ENCODE measurements around the gene GGA2.
A peak's percentile ranks its signal among the peaks of the same experiment; 100 is the strongest.
"Not testable (repeated sequence)": the region's sequence is repeated elsewhere in the genome, so short reads cannot be mapped to it uniquely, and the experiment has no call there.

Gene GGA2

DNA sequence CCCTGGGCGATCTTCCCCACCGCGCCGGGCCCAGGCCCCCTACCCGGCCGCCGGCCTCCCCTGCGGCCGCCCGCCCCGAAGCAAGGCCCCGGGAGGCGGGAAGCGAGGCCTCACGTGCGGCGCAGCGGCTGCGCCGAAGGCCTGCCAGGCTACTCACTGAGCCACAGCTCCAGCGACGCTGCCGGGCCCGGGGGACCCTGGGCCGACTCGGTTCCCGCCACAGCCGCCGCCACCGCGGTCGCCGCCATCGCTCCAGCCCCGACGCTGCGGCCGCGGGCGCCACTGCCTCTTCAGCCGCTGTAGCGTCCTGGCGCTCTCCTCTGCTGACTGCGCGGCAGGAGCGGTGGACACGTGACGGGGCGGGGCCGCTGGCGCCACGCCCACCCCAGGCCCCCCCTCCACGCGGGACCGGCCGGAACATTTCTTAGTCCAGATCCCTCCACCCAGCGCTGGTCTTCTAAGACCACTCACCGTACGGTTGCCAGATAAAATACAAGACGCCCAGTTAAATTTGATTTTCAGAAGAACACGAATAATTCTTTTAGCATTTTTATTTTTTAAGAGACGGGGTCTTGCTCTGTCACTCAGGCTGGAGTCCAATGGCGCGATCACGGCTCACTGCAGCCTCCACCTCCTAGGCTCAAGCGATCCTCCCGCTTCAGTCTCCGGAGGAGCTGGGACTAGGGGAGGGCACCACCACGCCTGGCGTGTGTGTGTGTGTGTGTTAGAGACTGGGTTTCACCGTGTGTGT, at the start of gene GGA2:
TSS of gene GGA2 (minus strand) at position 331 of the 751 bp plus-strand sequence. CDS start at position 248, 83 bp downstream.
- DNase-seq: peak; percentile 71

DNA sequence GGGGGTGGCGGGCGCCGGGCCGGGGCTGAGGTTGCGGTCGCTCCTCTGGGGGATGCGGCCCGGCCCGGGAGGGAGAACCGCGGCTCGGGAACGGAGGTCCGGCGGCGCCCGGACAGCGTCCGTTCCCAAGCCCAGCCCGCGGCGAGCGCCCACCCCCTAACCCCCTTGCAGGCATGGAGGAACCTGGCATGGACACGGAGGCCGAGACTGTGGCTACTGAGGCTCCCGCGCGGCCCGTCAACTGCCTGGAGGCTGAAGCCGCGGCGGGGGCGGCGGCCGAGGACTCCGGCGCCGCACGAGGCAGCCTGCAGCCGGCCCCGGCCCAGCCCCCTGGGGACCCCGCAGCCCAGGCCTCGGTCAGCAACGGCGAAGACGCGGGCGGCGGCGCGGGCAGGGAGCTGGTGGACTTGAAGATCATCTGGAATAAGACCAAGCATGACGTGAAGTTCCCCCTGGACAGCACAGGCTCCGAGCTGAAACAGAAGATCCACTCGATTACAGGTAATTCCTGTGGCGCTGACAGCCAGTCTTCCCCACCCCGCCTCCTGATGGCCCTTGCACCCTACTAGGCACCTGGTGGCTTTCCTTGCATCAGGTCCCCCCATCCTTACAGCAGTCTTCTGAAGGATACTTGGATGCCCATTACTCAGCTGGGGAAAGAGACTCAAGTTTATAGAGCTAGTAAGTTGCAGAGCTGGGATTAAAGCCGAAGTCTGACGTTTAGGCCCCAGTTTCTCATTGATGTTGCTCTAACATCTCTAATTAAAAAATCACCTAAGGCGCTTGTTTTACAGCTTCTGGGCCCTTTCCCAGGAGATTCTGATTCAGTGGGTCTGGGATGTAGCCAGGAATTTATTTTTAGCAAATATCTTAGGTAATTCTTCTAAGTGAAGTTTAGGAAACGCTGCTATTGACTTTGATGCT, 47.7 kb upstream of the GGA2 start:
- DNase-seq: no peak

DNA sequence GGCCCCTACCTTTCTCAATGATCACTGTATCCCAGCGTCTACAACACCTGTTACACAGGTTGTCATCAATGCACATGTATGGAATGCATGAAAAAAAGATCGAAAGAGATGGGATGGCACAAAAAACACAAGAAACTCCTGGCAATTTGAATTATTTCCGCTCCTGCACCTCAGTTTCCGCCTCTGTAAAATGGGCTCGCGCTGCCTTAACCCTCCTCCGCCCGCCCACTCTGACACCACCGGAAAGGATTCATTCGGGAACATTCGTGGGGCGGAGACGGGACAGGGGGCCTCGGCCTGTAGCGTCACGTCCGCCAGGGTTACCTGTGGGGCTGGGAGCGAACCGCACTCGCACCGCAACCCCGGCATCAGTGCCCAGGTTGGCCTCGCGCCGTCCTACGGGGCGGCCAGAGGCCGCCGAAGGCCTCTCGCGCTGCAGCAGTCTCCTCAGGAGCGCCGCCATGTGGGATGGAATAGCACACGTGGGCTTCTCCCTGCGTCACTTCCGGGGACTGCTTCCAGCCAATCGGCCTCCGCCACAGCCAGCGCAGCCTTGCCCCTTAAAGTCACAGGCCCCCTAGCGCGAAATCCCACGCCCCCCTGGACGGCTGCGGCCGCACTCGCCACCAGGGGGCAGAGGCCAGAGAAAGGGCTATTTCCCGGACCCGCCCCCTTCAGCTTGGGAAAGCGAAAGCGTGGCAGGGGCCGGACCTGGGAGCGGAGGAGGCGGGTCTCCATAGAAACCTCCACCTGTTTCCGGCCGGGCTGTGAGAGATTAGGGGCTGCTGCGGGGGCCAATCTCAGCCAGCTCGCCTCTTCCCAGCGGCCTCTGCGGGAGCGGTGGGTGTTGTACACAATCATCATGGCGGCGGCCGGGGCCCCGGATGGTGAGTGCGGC, 46.8 kb upstream of the GGA2 start, which contains the start of the genes EARS2 and UBFD1:
TSS of gene EARS2 (minus strand) at position 470 of the 898 bp plus-strand sequence. CDS start at position 463, 7 bp downstream.
TSS of gene UBFD1 (plus strand) at position 847 of the 898 bp plus-strand sequence. CDS start at position 863, 16 bp downstream.
- peak; percentile 84 for DNase-seq

DNA sequence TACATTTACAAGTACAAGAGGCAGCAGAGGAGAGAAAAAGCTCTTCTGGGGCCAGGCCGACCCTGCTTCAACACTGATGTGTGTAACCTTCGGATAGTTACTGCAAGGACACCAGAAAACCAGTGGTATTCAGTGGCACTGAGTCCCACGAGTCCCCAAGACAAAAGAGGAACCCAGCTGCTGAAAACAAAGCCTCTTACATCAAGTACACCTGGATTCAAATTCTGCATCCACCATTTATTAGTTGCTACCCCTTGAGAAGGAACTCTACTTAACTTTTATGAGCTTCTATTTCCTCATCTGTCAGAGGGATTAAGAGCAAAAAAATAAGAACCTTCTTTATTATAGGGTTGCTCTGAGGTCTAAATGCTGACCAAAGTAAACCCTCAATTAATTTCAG, 44.2 kb upstream of the GGA2 start:
- no peak for DNase-seq

DNA sequence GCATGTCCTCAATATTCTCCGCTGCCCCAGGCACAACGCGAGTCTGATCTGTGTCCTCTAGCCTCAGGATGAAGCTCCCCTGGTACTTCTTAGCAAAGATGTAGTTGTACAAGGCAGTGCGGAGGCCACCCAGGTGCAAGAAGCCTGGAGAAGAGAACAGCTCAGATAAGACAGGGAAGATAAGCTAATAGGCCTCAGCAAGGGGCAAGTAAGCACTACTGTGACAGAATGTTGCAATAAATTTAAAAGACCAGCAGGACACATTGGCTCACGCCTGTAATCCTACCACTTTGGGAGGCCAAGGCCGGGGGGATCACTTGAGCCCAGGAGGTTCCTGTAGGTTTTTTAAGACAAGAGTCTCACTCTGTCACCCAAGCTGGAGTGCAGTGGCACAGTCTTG, 41.9 kb upstream of the GGA2 start:
- DNase-seq: no peak

GRCh38 chr16:23549938-23550337, 39.6 kb upstream of the GGA2 start:
- DNase-seq: no peak

DNA sequence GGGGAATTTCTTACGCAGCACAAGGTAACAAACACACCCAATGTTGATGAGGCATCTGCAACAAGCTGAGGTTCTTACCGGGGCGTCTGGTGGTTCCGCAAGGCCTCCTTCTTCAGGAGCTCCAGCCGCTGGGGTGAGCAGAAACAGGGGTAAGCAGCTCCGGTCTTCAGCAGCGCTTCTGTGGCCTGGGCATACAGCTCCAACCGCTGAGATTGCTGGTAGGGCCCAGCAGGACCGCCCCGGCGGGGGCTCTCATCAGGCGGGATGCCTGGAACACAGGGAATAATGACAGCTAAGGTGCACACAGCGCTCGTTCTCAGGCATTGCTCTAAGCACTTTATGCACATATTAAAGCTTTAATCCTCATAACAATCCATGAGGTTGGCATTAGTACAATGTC, 34.1 kb upstream of the GGA2 start:
- DNase-seq: no peak

GRCh38 chr16:23540817-23541178, 30.5 kb upstream of the GGA2 start:
- not testable (repeated sequence) for DNase-seq

GRCh38 chr16:23539984-23540816, 29.9 kb upstream of the GGA2 start:
- no peak for DNase-seq

- no peak for DNase-seq
Measured at GRCh38 chr16:23538919-23539278, 28.6 kb upstream of the GGA2 start.

- no peak for DNase-seq
Measured at GRCh38 chr16:23537390-23537789, 27.1 kb upstream of the GGA2 start.

DNA sequence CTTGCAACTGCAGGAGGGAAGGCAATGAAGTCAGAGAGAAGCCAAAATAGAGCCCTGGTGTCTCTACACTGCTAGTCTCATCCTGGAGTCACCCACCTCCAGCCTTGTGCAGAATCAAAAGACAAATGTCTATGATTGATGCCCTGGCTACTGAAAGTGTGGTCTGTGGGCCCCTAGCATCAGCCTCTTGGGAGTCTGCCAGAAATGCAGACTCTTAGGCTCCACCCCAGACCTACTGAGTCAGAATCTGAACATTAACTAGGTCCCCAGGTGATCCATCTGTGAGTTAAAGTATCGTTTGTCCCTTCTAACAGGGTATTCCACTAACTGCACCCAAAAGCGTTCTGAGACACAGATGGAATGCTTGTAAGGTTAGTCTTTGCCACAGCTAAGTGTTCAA, 25.6 kb upstream of the GGA2 start:
- DNase-seq: no peak

GRCh38 chr16:23534868-23535860, 24.9 kb upstream of the GGA2 start:
- DNase-seq: no peak

- no peak for DNase-seq
Measured at GRCh38 chr16:23532448-23532847, 22.2 kb upstream of the GGA2 start.

- no peak for DNase-seq
Measured at GRCh38 chr16:23530062-23530461, 19.8 kb upstream of the GGA2 start.

GRCh38 chr16:23528644-23529310, 18.5 kb upstream of the GGA2 start:
- DNase-seq: no peak

DNA sequence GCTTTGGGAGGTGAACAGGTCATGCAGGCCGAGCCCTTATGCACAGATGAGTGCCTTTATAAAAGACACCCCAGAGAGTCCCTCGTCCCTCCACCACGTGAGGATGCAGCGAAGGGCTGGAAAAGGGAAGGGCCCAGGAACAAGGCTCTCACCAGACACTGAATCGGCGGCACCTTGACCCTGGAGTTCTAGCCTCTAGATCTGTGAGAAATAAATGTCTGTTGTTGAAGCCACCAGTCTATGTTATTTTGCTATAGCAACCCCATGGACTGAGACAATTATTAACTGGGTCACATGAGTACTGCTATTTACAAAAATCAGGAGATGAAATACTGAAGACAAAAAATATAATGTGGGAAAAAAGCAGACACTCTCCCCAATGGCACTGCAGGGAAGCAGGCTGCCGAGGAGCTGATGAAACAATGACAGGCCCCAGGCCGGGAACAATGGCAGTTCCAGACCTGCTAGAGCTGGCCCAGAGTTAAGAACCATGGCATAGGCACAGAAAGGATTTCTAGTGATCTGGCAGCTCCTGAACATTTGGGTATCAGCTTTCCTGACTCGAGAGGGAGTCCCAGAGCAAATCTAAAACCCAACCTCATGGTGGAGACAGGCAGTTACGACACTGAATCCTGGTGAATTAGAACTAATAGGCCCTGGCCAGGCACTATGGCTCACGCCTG, 17.8 kb upstream of the GGA2 start:
- DNase-seq: no peak

DNA sequence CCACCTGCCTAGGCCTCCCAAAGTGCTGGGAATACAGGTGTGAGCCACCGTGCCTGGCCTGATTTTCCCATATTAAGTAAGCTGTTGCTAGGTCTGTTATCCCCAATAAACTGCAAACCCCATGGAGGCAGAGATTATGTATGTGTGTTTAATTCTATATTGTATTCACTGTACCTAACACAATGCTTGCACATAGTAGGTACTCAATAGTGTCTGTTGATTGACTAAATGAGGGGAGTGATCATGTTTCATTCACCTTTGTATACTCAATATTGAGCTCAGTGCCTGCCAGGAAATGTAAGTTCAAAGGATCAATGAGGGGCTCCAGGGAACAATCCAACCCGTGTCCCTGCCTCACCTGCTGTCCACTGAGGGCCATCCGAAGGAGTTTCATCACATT, 14.6 kb upstream of the GGA2 start:
- no peak for DNase-seq

DNA sequence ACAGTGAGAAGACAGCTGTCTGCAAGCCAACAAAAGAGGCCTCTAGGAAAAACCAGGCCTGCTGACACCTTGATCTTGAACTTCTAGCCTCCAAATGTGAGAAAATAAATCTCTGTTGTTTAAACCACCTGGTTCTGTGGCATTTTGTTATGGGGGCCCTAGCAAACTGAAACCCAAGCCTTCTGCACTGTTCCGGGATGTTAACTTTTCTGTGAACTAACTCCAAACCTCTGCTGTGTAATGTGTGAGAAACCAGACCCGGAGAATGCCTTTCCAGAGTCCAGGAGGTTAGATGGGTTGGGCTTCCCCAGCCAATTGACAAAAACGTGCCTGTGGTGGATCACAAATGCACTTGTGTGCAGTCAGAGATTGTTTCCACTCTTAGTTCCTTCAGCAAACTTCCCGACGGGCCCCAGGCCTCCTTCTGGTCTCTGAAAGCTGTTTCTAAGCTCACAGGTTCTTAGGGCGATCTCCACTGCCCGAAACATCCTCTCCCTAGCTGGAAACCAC, 13.6 kb upstream of the GGA2 start:
- DNase-seq: no peak

All from NCI-H748 treated with DMSO at 0.1 percent for 48 hours (cell line).